ENCODE data around the gene FIBCD1.

FIBCD1 gene

GRCh38 chr9:130894546-130894945 is 44.5 kb downstream of the FIBCD1 start:
- DNase-seq (ENCODE audit: low spot score), result no peak

GRCh38 chr9:130893341-130894101 is 45.5 kb downstream of the FIBCD1 start:
- DNase-seq (ENCODE audit: low spot score), result no peak

- no peak for DNase-seq (ENCODE audit: low spot score)
Observed at GRCh38 chr9:130892477-130893304, 46.4 kb downstream of the FIBCD1 start.

GRCh38 chr9:130891688-130892476 is 47.2 kb downstream of the FIBCD1 start:
- DNase-seq (ENCODE audit: low spot score), result no peak

GRCh38 chr9:130890870-130891687 is 48.0 kb downstream of the FIBCD1 start:
- DNase-seq (ENCODE audit: low spot score), result no peak

- DNase-seq (ENCODE audit: low spot score), result no peak
Observed at GRCh38 chr9:130890124-130890523, 48.9 kb downstream of the FIBCD1 start.

GRCh38 chr9:130888146-130888885 is 50.7 kb downstream of the FIBCD1 start:
- no peak for DNase-seq (ENCODE audit: low spot score)

- DNase-seq (ENCODE audit: low spot score), result no peak
Observed at GRCh38 chr9:130887494-130888144, 51.4 kb downstream of the FIBCD1 start.

- DNase-seq (ENCODE audit: low spot score), result no peak
Observed at GRCh38 chr9:130886981-130887380, 52.1 kb downstream of the FIBCD1 start.

- DNase-seq (ENCODE audit: low spot score), result no peak
Observed at GRCh38 chr9:130885484-130886375, 53.3 kb downstream of the FIBCD1 start.

- DNase-seq (ENCODE audit: low spot score), result no peak
Observed at GRCh38 chr9:130884542-130885483, 54.2 kb downstream of the FIBCD1 start.

- no peak for DNase-seq (ENCODE audit: low spot score)
Observed at GRCh38 chr9:130884111-130884531, 54.9 kb downstream of the FIBCD1 start.

- no peak for DNase-seq (ENCODE audit: low spot score)
Observed at GRCh38 chr9:130883479-130883878, 55.6 kb downstream of the FIBCD1 start.

GRCh38 chr9:130882696-130883225 is 56.3 kb downstream of the FIBCD1 start:
- no peak for DNase-seq (ENCODE audit: low spot score)

- DNase-seq (ENCODE audit: low spot score), result no peak
Observed at GRCh38 chr9:130881516-130881915, 57.5 kb downstream of the FIBCD1 start.

- no peak for DNase-seq (ENCODE audit: low spot score)
Observed at GRCh38 chr9:130880599-130881220, 58.3 kb downstream of the FIBCD1 start.

GRCh38 chr9:130879863-130880411 is 59.1 kb downstream of the FIBCD1 start:
- DNase-seq (ENCODE audit: low spot score), result no peak
